ENCODE results near the gene PPP6R3. TPM values are rescaled to one million over a fixed set of nuclear protein-coding genes. Genes with fewer than 3 reads are reported as not detected.

PPP6R3 gene
- total and polyA plus RNA-seq, 2 of the 8 experiments (the other 6 are each of a cell fraction or from before 2014, with no cell fraction given), result 44.6 to 150 TPM

GRCh38 chr11:68414496-68415221, 45.9 kb upstream of the PPP6R3 start:
- Histone ChIP-seq H4K91ac (replicated peaks; ENCODE audit: insufficient read length, low read length) (no peak overlapping the region), H2BK15ac (ENCODE audit: low read length) (no peak overlapping the region), H2BK5ac (ENCODE audit: low read depth, low read length) (no peak overlapping the region; the same call in 1 of the 2 replicates), H3K27me3 (replicated peaks in 1 of 4; ENCODE audit: control insufficient read depth in 3 of 4, extremely low read depth in 1 of 4, insufficient read depth in 3 of 4, low read length in 3 of 4) (no peaks in the 10 kb centered on the region), H3K23ac (ENCODE audit: insufficient read length) (no peak overlapping the region), H2BK20ac (ENCODE audit: low read length) (no peak overlapping the region), H3K4ac (replicated peaks; ENCODE audit: insufficient read length, low read depth, low read length) (no peak overlapping the region), H2BK12ac (ENCODE audit: low read depth, low read length) (no peak overlapping the region), H3K79me1 (ENCODE audit: low read depth, low read length) (no peaks in the 10 kb centered on the region; the same call in 1 of the 2 replicates), H3K9ac (replicated peaks in 1 of 4; ENCODE audit: extremely low read depth in 1 of 4, low read depth in 3 of 4, low read length in 3 of 4) (no peak overlapping the region), H3K79me2 (ENCODE audit: control insufficient read depth in 1 of 2, insufficient read depth in 2 of 2, low read length in 2 of 2) (no peaks in the 10 kb centered on the region), H3K4me2 (ENCODE audit: insufficient read depth in 1 of 2, low read depth in 2 of 2, low read length in 2 of 2) (no peak overlapping the region), H3K56ac (replicated peaks; ENCODE audit: insufficient read length, low read depth, low read length) (no peak overlapping the region), H2BK120ac (replicated peaks; ENCODE audit: low read depth, low read length) (no peak overlapping the region), H3K4me3 (ENCODE audit: extremely low read depth in 1 of 4, insufficient read depth in 2 of 4, low read depth in 3 of 4, low read length in 4 of 4) (no peak overlapping the region), H3K9me3 (ENCODE audit: insufficient read depth in 2 of 2, low read depth in 1 of 2, low read length in 1 of 2) (no peaks in the 10 kb centered on the region), H3K27ac (ENCODE audit: low read depth, low read length) (no peak overlapping the region), H4K20me1 (replicated peaks in 1 of 2; ENCODE audit: control insufficient read depth in 1 of 2, insufficient read depth in 2 of 2, low read length in 2 of 2) (peaks cover 0 to 5% of the 10 kb centered on the region in 2 experiments), H3K36me3 (ENCODE audit: control insufficient read depth in 2 of 4, insufficient read depth in 4 of 4, low read length in 3 of 4) (peaks cover 9 to 40% (median 26%) of the 10 kb centered on the region in 4 experiments; a peak in 7 of 8 replicates), H3K18ac (ENCODE audit: extremely low read depth, low read length) (no peak overlapping the region), H4K8ac (ENCODE audit: extremely low read depth, insufficient read depth, low read length) (no peak overlapping the region), H4K5ac (ENCODE audit: insufficient read length, low read depth, low read length) (no peak overlapping the region), H3K14ac (ENCODE audit: insufficient read length) (no peak overlapping the region), H2AFZ (ENCODE audit: low read length) (no peak overlapping the region), H3K4me1 (replicated peaks in 1 of 4; ENCODE audit: control insufficient read depth in 3 of 4, insufficient read depth in 4 of 4, low read length in 3 of 4) (no peaks in the 10 kb centered on the region), H3K23me2 (ENCODE audit: low read depth, low read length) (no peaks in the 10 kb centered on the region), H2AK5ac (ENCODE audit: low read depth, low read length) (no peak overlapping the region)
- CTCF ChIA-PET (ENCODE audit: partially characterized antibody), result no interaction called here
- DNase-seq (ENCODE audit: low read depth in 1 of 2, low spot score in 2 of 2) (no peak), FAIRE-seq (no peak)
- no peak for TF ChIP-seq EZH2 (IDR thresholded peaks at IDR 0.05; ENCODE audit: low read depth, low read length, severe bottlenecking)
- TF ChIP-seq ZNF274 (IDR thresholded peaks at IDR 0.05; ENCODE audit: borderline replicate concordance, extremely low read depth, low read length), result no peak
- TF ChIP-seq TBP (IDR thresholded peaks at IDR 0.05; ENCODE audit: low read depth, low read length), result no peak
- TF ChIP-seq SP2 (IDR thresholded peaks at IDR 0.05; ENCODE audit: low read length), result no peak
- no peak for TF ChIP-seq CBX8 (IDR thresholded peaks at IDR 0.05; ENCODE audit: borderline replicate concordance, low read depth, low read length)
- no peak for TF ChIP-seq MAFK (IDR thresholded peaks at IDR 0.05; ENCODE audit: low read depth, low read length)
- TF ChIP-seq SUZ12 (IDR thresholded peaks at IDR 0.05; ENCODE audit: low read length), result no peak
- no peak for TF ChIP-seq BRCA1 (IDR thresholded peaks at IDR 0.05; ENCODE audit: low read depth, low read length)
- WGBS, 2 experiments (ENCODE audit: extremely low coverage in 1 of 2, insufficient coverage in 1 of 2, insufficient read length in 1 of 2, insufficient replicate concordance in 2 of 2, low coverage in 1 of 2, low lambda C conversion rate in 2 of 2, missing lambda C conversion rate in 1 of 2), result 95% methylated on average over 19 of the region's 19 CpGs; no CpG with 5 or more reads in 1 of the 2 experiments
- POLR2A ChIA-PET (ENCODE audit: partially characterized antibody), result no interaction called here
